HepG2 (cell line): ENCODE data around the gene ADAMTS12. TPM values are rescaled to one million over a fixed set of nuclear protein-coding genes. Genes with fewer than 3 reads are reported as not detected.

Experiments
- ATAC-seq: fragments of 200-7000 bp; cut with Tn5 transposase; 3 replicates; pipeline ENCODE4 v1.9.1; 2020; ENCODE audit warnings: mild to moderate bottlenecking, moderate library complexity
- BruUV-seq: library from RNA; stranded (reverse); fragments of 400-500 nt; replicated peaks from 2 replicates; lab custom pipeline; 2021; lab: Mats Ljungman, UMichigan
- CTCF ChIA-PET: fragments of 300-600 bp; formaldehyde crosslinking; extraction: SDS; loops from one replicate; lab custom pipeline; 2021; ENCODE audit warnings: low total read pairs, inconsistent platforms, low intra/inter-chr PET ratio; lab: Yijun Ruan, JAX
- POLR2A ChIA-PET: fragments of 350-600 bp; sonication (Branson Sonifier 250); formaldehyde crosslinking; loops from one replicate; lab custom pipeline; 2020; ENCODE audit warnings: antibody characterized with exemption, inconsistent platforms; lab: Yijun Ruan, JAX
- DNase-seq: peaks from one replicate; pipeline ENCODE4 v3.0.0-alpha.2; 2015; ENCODE audit warnings: low spot score
- FAIRE-seq: peaks from 3 replicates; lab custom pipeline; 2011; peaks lifted over from hg19 to GRCh38; lab: Jason Lieb, UNC
- H2AFZ ChIP-seq: one replicate; pipeline ENCODE4 v1.6.1; 2011; ENCODE audit warnings: low read length, inconsistent platforms
- H3K27ac ChIP-seq: fragments of 300-600 bp; 3 replicates; pipeline ENCODE4 v1.8.0; 2011; ENCODE audit warnings: mixed run types, mild to moderate bottlenecking, mixed read lengths, low read length, inconsistent platforms; ENCODE audit not compliant: insufficient read depth; ENCODE audit errors: extremely low read length
- H3K27me3 ChIP-seq, 2 experiments: fragments of 200-600 bp in 1 of 2; 2 replicates in 1 of 2; 3 replicates in 1 of 2; pipeline versions ENCODE4 v1.6.0 to v1.8.0; 2011; ENCODE audit warnings: low read length in 2 of 2, mild to moderate bottlenecking in 2 of 2, moderate library complexity in 2 of 2, inconsistent platforms in 1 of 2; ENCODE audit not compliant: insufficient read depth in 2 of 2, control insufficient read depth in 1 of 2
- H3K36me3 ChIP-seq, 2 experiments: fragments of 200-600 bp in 1 of 2; replicated peaks in 1 of 2; 2 replicates in 1 of 2; 3 replicates in 1 of 2; pipeline versions ENCODE4 v1.5.1 to v1.8.0; 2011; ENCODE audit warnings: low read length in 2 of 2, inconsistent platforms in 1 of 2; ENCODE audit not compliant: insufficient read depth in 2 of 2, control insufficient read depth in 1 of 2
- H3K4me1 ChIP-seq: 2 replicates; pipeline ENCODE4 v1.5.1; 2012; ENCODE audit warnings: low read length, inconsistent platforms; ENCODE audit not compliant: insufficient read depth
- H3K4me2 ChIP-seq: 2 replicates; pipeline ENCODE4 v1.6.0; 2011; ENCODE audit warnings: low read depth, low read length, inconsistent platforms
- H3K4me3 ChIP-seq, 3 experiments: fragments of 200-600 bp in 1 of 3; sonication (generic), shearing (Covaris generic) in 1 of 3; replicated peaks in 1 of 3; 2 replicates each; pipeline ENCODE4 v1.5.1; 2011 to 2016; ENCODE audit warnings: low read length in 3 of 3, inconsistent platforms in 2 of 3, low read depth in 2 of 3, mild to moderate bottlenecking in 2 of 3, control low read depth in 1 of 3, mixed read lengths in 1 of 3; ENCODE audit not compliant: insufficient read depth in 1 of 3
- H3K79me2 ChIP-seq: one replicate; pipeline ENCODE4 v1.6.1; 2011; ENCODE audit warnings: low read length, inconsistent platforms; ENCODE audit not compliant: insufficient read depth
- H3K9ac ChIP-seq: 2 replicates; pipeline ENCODE4 v1.6.0; 2011; ENCODE audit warnings: mild to moderate bottlenecking, low read depth, low read length, inconsistent platforms; ENCODE audit not compliant: insufficient read depth
- H3K9me3 ChIP-seq: 2 replicates; pipeline ENCODE4 v1.5.1; 2012; ENCODE audit warnings: mild to moderate bottlenecking, low read length
- H4K20me1 ChIP-seq: 2 replicates; pipeline ENCODE4 v1.6.0; 2011; ENCODE audit warnings: inconsistent platforms, mild to moderate bottlenecking, low read length, moderate library complexity; ENCODE audit not compliant: insufficient read depth
- ARNT ChIP-seq: fragments of 450-650 bp; IDR thresholded peaks from 2 replicates; pipeline ENCODE4 v1.6.1; 2017
- ELF3 ChIP-seq: IDR thresholded peaks from 2 replicates; pipeline ENCODE4 v1.6.1; 2016; ENCODE audit warnings: missing genetic modification reagents, missing compliant biosample characterization
- HMG20B ChIP-seq: conservative IDR thresholded peaks from 2 replicates; pipeline ENCODE4 v1.6.1; 2016; ENCODE audit warnings: missing genetic modification reagents, missing compliant biosample characterization
- NFE2 ChIP-seq: sonication (generic); formaldehyde crosslinking; IDR thresholded peaks from 2 replicates; pipeline ENCODE4 v1.4.0; 2020; ENCODE audit warnings: missing genetic modification reagents
- NFKB2 ChIP-seq: sonication (generic); formaldehyde crosslinking; IDR thresholded peaks from 2 replicates; pipeline ENCODE4 v1.4.0; 2020; ENCODE audit warnings: missing genetic modification reagents, borderline replicate concordance
- NR3C1 ChIP-seq: sonication (generic); formaldehyde crosslinking; IDR thresholded peaks from 2 replicates; pipeline ENCODE4 v1.4.0; 2020; ENCODE audit warnings: missing genetic modification reagents
- POLR2AphosphoS5 ChIP-seq: IDR thresholded peaks from 2 replicates; pipeline ENCODE4 v1.6.1; 2012; ENCODE audit warnings: low read depth, low read length
- WGBS: methylation state at CpG from one replicate; pipeline ENCODE4 v1.1.6; 2017; ENCODE audit warnings: low lambda C conversion rate; 5-methylcytosine and 5-hydroxymethylcytosine counted together
- in situ Hi-C: cut with HindIII; loops from 2 replicates; pipeline ENCODE4 v1.10.0; 2017; ENCODE audit warnings: low pct_unique_long_range_greater_than_20kb; ENCODE audit not compliant: extremely low pct_ligation_motif_present
- intact Hi-C: fragments of 100-400 bp; cut with micrococcal nuclease; formaldehyde crosslinking; loops from one replicate; pipeline ENCODE4 v1.10.0; 2022; ENCODE audit not compliant: unreplicated experiment
- polyA plus RNA-seq, 8 experiments: library from polyadenylated mRNA; depleted of rRNA in 3 of 8; stranded (reverse) in 7 of 8; unstranded in 1 of 8; fragments of >200 nt; fragmentation: Illumina TruSeq in 4 of 8; extraction: Trizol in 4 of 8; gene quantifications; 2 replicates each; pipeline versions ENCODE4 v1.2.1 to v1.2.3, GENCODE V29; 2011 to 2016; ENCODE audit warnings: low read depth in 4 of 8, missing spikeins in 1 of 8, mixed read lengths in 1 of 8; ENCODE audit not compliant: insufficient read depth in 1 of 8
- total RNA-seq, 5 experiments: library from RNA; depleted of rRNA; stranded (reverse); fragments of >200 nt; fragmentation: Illumina TruSeq; extraction: Trizol; gene quantifications; 2 replicates each; pipeline ENCODE4 v1.2.3, GENCODE V29; 2016; ENCODE audit warnings: low read depth in 1 of 5
- TF ChIP-seq, protein P1 (sequence below): sonication (generic); formaldehyde crosslinking; IDR thresholded peaks from 2 replicates; pipeline ENCODE4 v1.5.0; 2020; ENCODE audit warnings: missing genetic modification reagents, mild to moderate bottlenecking, borderline replicate concordance
- TF ChIP-seq, protein P2 (sequence below): sonication (generic); formaldehyde crosslinking; IDR thresholded peaks from 2 replicates; pipeline ENCODE4 v1.5.0; 2020; ENCODE audit warnings: mild to moderate bottlenecking, missing genetic modification reagents, moderate library complexity
- TF ChIP-seq, protein P3 (sequence below): sonication (generic); formaldehyde crosslinking; IDR thresholded peaks from 2 replicates; pipeline ENCODE4 v1.9.0; 2021; ENCODE audit warnings: missing genetic modification reagents, borderline replicate concordance

Gene ADAMTS12
- total and polyA plus RNA-seq, 2 of the 13 experiments (the other 11 are each of a cell fraction or from before 2014, with no cell fraction given) = 0.03 TPM; not detected in 1

DNA sequence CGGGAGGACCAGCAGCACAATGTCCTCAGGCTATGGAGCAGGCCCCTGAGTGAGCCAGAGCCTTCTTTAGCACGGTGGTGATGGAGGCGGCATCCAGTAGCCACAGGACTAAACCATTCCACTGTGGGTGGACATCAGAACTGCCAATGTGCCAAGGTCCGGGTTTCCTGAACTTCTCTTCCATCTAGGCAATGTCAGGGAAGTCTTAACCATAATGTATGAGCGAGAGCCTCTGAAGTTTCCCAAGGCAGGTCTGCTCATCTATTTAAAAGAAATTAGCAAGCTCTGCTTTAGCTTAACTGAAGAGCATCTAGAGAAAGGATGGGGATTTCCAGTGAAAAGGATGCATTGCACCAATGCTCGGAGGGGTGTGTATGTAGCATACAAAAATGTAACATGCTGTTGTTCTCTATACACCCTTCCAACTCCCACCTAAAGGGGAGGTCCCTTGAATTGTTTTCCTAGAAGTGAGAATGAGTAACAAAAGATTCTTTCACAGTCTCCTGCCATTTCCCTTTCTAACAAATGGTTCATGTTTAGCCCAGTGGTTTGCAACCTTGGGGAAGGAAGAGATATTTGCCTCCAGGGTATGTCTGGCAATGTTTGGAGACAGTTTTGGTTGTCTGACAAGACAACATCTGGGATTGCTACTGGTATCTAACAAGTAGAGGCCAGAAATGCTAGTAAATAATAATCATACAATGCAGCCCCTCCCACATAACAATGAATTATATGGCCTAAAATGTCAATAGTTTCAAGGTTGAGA lies 38.3 kb upstream of the ADAMTS12 start:
- Histone ChIP-seq H3K9me3 (no peaks in the 10 kb centered on the region), H3K4me3 (no peak overlapping the region), H3K9ac (no peak overlapping the region), H2AFZ (no peak overlapping the region), H3K27ac (no peak overlapping the region), H4K20me1 (no peaks in the 10 kb centered on the region), H3K79me2 (no peaks in the 10 kb centered on the region), H3K27me3 (peaks cover 0 to 2% of the 10 kb centered on the region in 2 experiments; a peak in 2 of 5 replicates), H3K36me3 (no peaks in the 10 kb centered on the region), H3K4me1 (no peaks in the 10 kb centered on the region), H3K4me2 (no peak overlapping the region)
- no TSS peak for BruUV-seq
- intact Hi-C loops (loop anchor here (10.0 kb wide), 1 partner anchor 115 kb away; no protein-coding TSS in a partner anchor), in situ Hi-C loops (loop anchor here (10.0 kb wide), 1 partner anchor 345 kb away; no protein-coding TSS in a partner anchor)
- no peak for DNase-seq
- no peak for FAIRE-seq
- TF ChIP-seq, protein P1, sequence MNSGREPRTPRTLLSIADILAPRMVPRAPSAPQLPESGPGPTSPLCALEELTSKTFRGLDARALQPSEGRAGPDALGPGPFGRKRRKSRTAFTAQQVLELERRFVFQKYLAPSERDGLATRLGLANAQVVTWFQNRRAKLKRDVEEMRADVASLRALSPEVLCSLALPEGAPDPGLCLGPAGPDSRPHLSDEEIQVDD = no peak
- TF ChIP-seq ELF3 (CRISPR knock-in tag) (no peak), NR3C1 (CRISPR knock-in tag) (no peak), NFKB2 (CRISPR knock-in tag) (no peak), HMG20B (CRISPR knock-in tag) (no peak)
- POLR2A ChIA-PET = no interaction called here
- 18% methylated on average over 4 of the region's 6 CpGs for WGBS
- CTCF ChIA-PET = no interaction called here
- no peak for ATAC-seq

DNA sequence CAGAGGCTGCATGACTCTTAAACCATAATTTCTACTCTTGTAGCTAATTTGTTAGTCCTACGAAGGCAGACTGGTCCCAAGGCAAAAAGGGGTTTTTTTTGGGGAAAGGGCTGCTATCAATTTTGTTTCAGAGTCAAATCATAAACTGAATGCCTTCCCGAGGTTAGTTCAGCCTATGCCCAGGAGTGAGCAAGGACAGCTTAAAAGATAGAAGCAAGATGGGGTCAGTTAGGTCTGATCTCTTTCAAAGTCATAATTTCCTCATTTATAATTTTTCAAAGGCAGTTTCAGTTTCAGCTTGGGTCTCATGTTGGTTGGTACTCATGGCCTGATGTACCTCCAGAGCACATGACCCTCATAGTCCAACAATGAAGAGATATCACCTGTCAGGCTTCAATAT lies 36.5 kb upstream of the ADAMTS12 start:
- H3K9me3 ChIP-seq = no peaks in the 10 kb centered on the region
- intact Hi-C loops (no loop called here), in situ Hi-C loops (no loop called here)
- FAIRE-seq = no peak
- no TSS peak for BruUV-seq
- H3K27ac ChIP-seq = no peak overlapping the region
- no peak overlapping the region for H3K4me2 ChIP-seq
- no peak overlapping the region for H3K4me3 ChIP-seq
- H3K4me1 ChIP-seq = no peaks in the 10 kb centered on the region
- H3K27me3 ChIP-seq = peaks cover 0 to 2% of the 10 kb centered on the region in 2 experiments; a peak in 2 of 5 replicates
- H3K36me3 ChIP-seq = no peaks in the 10 kb centered on the region
- CTCF ChIA-PET = no interaction called here
- ATAC-seq = no peak
- no peaks in the 10 kb centered on the region for H3K79me2 ChIP-seq
- no peak for DNase-seq
- no peak overlapping the region for H2AFZ ChIP-seq
- no peak overlapping the region for H3K9ac ChIP-seq
- H4K20me1 ChIP-seq = no peaks in the 10 kb centered on the region
- WGBS = 3% methylated on average over 2 of the region's 2 CpGs
- POLR2A ChIA-PET = no interaction called here
- no peak for TF ChIP-seq POLR2AphosphoS5
- TF ChIP-seq, protein P2, sequence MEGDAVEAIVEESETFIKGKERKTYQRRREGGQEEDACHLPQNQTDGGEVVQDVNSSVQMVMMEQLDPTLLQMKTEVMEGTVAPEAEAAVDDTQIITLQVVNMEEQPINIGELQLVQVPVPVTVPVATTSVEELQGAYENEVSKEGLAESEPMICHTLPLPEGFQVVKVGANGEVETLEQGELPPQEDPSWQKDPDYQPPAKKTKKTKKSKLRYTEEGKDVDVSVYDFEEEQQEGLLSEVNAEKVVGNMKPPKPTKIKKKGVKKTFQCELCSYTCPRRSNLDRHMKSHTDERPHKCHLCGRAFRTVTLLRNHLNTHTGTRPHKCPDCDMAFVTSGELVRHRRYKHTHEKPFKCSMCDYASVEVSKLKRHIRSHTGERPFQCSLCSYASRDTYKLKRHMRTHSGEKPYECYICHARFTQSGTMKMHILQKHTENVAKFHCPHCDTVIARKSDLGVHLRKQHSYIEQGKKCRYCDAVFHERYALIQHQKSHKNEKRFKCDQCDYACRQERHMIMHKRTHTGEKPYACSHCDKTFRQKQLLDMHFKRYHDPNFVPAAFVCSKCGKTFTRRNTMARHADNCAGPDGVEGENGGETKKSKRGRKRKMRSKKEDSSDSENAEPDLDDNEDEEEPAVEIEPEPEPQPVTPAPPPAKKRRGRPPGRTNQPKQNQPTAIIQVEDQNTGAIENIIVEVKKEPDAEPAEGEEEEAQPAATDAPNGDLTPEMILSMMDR (CRISPR knock-in tag) = no peak
- TF ChIP-seq NFE2 = no peak
- TF ChIP-seq, protein P3, sequence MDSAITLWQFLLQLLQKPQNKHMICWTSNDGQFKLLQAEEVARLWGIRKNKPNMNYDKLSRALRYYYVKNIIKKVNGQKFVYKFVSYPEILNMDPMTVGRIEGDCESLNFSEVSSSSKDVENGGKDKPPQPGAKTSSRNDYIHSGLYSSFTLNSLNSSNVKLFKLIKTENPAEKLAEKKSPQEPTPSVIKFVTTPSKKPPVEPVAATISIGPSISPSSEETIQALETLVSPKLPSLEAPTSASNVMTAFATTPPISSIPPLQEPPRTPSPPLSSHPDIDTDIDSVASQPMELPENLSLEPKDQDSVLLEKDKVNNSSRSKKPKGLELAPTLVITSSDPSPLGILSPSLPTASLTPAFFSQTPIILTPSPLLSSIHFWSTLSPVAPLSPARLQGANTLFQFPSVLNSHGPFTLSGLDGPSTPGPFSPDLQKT (CRISPR knock-in tag) = no peak
- TF ChIP-seq ARNT = no peak
